ES-I3 (cell line): ENCODE results near the gene ERGIC3.

Source experiments
- H3K36me3 ChIP-seq: 2 replicates; pipeline ENCODE4 v1.6.1; 2013; ENCODE audit warnings: mild to moderate bottlenecking, low read length, control low read depth, moderate library complexity; ENCODE audit not compliant: insufficient read depth
- H3K4me1 ChIP-seq: 2 replicates; pipeline ENCODE4 v1.6.1; 2013; ENCODE audit warnings: mild to moderate bottlenecking, control low read depth, low read length; ENCODE audit not compliant: insufficient read depth
- H3K9ac ChIP-seq: 2 replicates; pipeline ENCODE4 v1.6.1; 2013; ENCODE audit warnings: low read depth, mild to moderate bottlenecking, low read length, moderate library complexity
- H3K9me3 ChIP-seq: 2 replicates; pipeline ENCODE4 v1.6.1; 2013; ENCODE audit warnings: mild to moderate bottlenecking, low read length, moderate library complexity; ENCODE audit not compliant: control insufficient read depth, insufficient read depth

The ERGIC3 gene

DNA sequence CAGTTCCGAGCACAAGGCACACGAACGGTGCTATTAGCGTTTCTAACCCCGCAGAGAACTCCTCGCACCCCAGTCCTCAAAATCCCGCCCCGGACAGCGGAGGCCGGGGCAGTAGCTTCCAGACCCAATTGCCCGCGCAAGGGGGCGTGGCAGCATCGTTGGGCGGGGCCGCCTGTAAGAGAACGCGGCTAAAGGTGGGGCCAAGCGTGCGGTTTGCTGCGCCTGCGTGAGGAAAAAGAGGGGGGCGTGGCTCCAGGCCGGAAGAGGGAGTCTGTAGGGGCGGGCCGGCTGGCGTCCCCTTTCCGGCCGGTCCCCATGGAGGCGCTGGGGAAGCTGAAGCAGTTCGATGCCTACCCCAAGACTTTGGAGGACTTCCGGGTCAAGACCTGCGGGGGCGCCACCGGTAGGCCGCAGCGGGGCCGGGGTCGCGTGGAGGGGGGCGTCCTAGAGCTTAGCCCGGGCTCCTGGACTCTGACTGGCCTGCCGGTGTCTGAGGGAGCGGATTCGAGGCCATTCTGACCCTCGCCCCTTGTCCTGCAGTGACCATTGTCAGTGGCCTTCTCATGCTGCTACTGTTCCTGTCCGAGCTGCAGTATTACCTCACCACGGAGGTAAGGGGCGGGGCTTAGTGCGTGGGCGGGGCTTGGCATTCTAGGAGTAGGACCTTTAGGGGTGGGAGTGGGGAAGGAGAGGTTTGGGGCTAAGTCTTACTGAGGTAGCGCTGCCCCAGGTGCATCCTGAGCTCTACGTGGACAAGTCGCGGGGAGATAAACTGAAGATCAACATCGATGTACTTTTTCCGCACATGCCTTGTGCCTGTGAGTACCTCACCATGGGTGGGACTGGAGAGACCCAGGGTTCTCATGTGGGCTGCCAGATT is at the start of gene ERGIC3:
Gene ERGIC3 (plus strand): TSS at position 296 of the 880 bp plus-strand sequence. CDS start 20 bp downstream, at position 316.
- Histone ChIP-seq H3K4me1 (no peaks in the 10 kb centered on the region), H3K9ac (peak within 1 kb of the TSS; percentile 79), H3K36me3 (no peaks in the 10 kb centered on the region), H3K9me3 (no peaks in the 10 kb centered on the region)

DNA sequence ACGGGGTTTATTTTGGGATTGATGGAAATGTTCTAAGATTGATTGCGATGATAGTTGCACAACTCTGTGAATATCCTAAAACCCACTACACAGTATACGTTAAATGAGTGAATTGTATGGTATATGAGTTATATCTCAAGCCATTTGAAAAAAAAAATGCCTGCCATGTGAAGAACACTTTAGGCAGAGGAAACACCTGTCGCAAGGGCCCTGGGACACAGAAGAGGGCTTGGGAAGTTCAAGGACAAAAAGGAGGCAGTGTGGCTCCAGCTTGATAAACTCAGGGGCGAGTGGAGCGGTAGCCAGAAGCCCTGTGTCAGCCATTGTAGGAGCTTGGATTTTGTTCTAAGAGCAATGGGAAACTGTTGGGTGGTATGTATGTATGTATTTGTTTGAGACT is 49.5 kb upstream of the ERGIC3 start:
- Histone ChIP-seq H3K9ac (no peak overlapping the region), H3K4me1 (no peaks in the 10 kb centered on the region)

DNA sequence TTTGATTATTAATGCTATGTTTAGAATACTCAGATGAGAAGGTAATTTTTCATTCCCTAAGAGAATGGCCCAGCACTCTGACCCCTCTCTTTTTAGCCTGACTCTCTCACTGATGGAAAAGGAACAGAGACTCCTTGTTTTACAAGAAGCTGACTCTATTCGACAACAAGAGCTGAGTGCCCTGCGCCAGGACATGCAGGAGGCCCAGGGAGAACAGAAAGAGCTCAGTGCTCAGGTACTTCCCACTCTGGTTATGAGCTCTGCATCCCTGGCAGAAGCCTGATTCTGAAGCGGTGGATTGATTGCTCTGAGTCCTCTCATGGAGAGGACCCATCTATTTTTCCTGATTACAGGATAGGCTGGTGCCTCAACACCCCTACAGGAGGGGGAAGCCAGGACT is 45.4 kb upstream of the ERGIC3 start:
- H3K4me1 ChIP-seq, result no peaks in the 10 kb centered on the region
- H3K36me3 ChIP-seq, result peaks cover 30% of the 10 kb centered on the region
- no peaks in the 10 kb centered on the region for H3K9me3 ChIP-seq
- H3K9ac ChIP-seq, result no peak overlapping the region

More for the DNA sequence above, 49.5 kb upstream of the ERGIC3 start:
- H3K9me3 ChIP-seq, result no peaks in the 10 kb centered on the region
- peaks cover 32% of the 10 kb centered on the region for H3K36me3 ChIP-seq

DNA sequence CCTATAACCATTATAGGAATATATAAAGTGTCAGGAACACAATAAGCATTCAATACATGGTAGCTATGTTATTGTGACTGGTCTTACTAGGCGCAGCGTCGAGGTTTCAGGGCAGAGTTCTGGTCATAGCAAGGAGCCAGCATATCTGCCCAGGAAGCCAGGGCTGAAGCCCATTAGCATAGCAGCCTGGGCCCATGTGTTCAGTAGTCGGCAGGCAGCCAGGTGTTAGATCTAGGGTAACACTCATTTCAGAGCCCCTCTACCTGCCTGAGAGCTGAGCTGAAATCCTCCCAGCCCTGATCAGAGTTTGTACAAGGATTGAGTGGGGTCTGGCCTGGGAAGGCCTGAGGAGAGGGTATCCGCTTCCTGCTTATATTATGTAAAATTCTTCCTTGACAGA is 44.6 kb upstream of the ERGIC3 start:
- Histone ChIP-seq H3K4me1 (no peaks in the 10 kb centered on the region), H3K9ac (no peak overlapping the region), H3K36me3 (peaks cover 34% of the 10 kb centered on the region), H3K9me3 (no peaks in the 10 kb centered on the region)

DNA sequence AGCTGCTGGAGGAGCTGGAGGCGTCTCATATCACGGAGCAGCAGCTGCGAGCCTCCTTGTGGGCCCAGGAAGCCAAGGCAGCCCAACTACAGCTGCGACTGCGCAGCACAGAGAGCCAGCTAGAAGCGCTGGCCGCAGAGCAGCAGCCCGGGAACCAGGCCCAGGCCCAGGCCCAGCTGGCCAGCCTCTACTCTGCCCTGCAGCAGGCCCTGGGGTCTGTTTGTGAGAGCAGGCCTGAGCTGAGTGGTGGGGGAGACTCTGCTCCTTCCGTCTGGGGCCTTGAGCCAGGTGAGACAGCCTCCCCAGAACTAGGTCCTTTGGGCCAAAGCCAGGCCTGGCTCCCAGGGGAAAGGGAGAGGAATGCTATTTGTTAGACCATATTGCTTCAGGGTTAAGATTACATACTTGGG is 44.1 kb upstream of the ERGIC3 start:
- Histone ChIP-seq H3K4me1 (no peaks in the 10 kb centered on the region), H3K36me3 (peaks cover 35% of the 10 kb centered on the region), H3K9ac (no peak overlapping the region), H3K9me3 (no peaks in the 10 kb centered on the region)

DNA sequence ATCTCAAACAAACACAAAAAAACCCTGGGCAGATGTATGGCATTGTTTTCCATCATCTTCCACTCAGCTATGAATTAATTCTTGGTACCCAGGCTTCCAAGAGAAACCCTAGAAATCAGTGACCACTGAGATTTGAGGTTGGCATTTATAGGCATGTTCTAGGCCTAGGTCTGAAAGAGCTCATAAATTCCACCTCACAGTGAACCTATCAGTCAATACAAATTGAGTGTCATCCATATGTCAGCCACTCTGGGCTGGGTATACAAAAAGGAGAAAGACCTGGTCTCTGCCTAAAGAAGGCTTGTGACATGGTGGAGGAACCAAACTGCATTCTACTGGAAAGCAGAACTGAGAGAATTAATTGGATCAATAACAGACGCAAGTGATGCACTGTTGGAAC is 42.6 kb upstream of the ERGIC3 start:
- Histone ChIP-seq H3K9me3 (no peaks in the 10 kb centered on the region), H3K9ac (no peak overlapping the region), H3K4me1 (no peaks in the 10 kb centered on the region), H3K36me3 (peaks cover 35% of the 10 kb centered on the region)

DNA sequence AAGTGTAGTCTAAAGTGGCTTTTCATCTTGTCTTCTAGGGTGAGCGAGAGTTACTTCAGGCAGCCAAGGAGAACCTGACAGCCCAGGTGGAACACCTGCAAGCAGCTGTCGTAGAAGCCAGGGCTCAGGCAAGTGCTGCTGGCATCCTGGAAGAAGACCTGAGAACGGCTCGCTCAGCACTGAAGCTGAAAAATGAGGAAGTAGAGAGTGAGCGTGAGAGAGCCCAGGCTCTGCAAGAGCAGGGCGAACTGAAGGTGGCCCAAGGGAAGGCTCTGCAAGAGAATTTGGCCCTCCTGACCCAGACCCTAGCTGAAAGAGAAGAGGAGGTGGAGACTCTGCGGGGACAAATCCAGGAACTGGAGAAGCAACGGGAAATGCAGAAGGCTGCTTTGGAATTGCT is 39.5 kb upstream of the ERGIC3 start:
- Histone ChIP-seq H3K4me1 (no peaks in the 10 kb centered on the region), H3K36me3 (peaks cover 23% of the 10 kb centered on the region), H3K9ac (no peak overlapping the region), H3K9me3 (no peaks in the 10 kb centered on the region)

DNA sequence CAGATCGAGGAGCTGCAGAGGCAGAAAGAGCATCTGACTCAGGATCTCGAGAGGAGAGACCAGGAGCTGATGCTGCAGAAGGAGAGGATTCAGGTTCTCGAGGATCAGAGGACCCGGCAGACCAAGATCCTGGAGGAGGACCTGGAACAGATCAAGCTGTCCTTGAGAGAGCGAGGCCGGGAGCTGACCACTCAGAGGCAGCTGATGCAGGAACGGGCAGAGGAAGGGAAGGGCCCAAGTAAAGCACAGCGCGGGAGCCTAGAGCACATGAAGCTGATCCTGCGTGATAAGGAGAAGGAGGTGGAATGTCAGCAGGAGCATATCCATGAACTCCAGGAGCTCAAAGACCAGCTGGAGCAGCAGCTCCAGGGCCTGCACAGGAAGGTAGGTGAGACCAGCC is 38.6 kb upstream of the ERGIC3 start:
- Histone ChIP-seq H3K4me1 (no peaks in the 10 kb centered on the region), H3K9ac (no peak overlapping the region), H3K9me3 (no peaks in the 10 kb centered on the region), H3K36me3 (peaks cover 23% of the 10 kb centered on the region)

DNA sequence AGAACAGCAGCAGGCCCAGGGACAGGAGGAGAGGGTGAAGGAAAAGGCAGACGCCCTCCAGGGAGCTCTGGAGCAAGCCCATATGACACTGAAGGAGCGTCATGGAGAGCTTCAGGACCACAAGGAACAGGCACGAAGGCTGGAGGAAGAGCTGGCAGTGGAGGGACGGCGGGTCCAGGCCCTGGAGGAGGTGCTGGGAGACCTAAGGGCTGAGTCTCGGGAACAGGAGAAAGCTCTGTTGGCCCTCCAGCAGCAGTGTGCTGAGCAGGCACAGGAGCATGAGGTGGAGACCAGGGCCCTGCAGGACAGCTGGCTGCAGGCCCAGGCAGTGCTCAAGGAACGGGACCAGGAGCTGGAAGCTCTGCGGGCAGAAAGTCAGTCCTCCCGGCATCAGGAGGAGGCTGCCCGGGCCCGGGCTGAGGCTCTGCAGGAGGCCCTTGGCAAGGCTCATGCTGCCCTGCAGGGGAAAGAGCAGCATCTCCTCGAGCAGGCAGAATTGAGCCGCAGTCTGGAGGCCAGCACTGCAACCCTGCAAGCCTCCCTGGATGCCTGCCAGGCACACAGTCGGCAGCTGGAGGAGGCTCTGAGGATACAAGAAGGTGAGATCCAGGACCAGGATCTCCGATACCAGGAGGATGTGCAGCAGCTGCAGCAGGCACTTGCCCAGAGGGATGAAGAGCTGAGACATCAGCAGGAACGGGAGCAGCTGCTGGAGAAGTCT is 37.9 kb upstream of the ERGIC3 start:
- Histone ChIP-seq H3K36me3 (peaks cover 23% of the 10 kb centered on the region), H3K9me3 (no peaks in the 10 kb centered on the region), H3K4me1 (no peaks in the 10 kb centered on the region), H3K9ac (no peak overlapping the region)

DNA sequence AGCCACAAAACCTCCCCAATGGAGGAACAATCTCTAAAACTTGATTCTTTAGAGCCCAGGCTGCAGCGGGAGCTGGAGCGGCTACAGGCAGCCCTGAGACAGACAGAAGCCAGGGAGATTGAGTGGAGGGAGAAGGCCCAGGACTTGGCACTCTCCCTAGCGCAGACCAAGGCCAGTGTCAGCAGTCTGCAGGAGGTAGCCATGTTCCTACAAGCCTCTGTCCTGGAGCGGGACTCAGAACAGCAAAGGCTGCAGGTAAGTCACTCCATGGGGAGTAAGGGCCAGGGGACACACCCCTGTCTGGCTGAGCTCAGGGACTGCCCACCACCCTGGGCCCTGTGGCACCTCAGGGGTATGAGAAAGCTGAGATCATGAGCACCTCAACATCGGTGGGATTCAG is 37.1 kb upstream of the ERGIC3 start:
- H3K4me1 ChIP-seq, result no peaks in the 10 kb centered on the region
- H3K9ac ChIP-seq, result no peak overlapping the region
- no peaks in the 10 kb centered on the region for H3K9me3 ChIP-seq
- H3K36me3 ChIP-seq, result peaks cover 20% of the 10 kb centered on the region

DNA sequence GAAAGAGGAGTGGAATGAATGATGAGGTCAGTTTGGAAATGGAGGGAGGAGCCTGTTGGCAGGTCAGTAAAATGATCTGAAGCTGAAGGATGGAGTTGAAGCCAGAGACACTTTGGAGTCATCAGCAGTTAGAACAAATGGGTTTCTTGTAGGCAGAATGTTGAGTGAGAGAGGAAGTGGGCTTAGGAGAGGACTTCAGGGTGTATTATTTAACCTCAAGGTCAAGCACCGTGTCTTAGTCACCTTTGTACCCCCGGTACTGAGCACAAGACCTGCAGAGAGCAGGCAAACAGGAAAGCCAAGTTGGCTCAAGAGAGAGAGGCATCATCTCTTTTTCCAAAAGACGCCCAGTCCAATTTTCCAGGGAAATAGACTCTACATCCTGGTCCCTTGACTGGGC is 35.7 kb upstream of the ERGIC3 start:
- Histone ChIP-seq H3K9me3 (no peaks in the 10 kb centered on the region), H3K9ac (no peak overlapping the region), H3K36me3 (peaks cover 15% of the 10 kb centered on the region), H3K4me1 (no peaks in the 10 kb centered on the region)

DNA sequence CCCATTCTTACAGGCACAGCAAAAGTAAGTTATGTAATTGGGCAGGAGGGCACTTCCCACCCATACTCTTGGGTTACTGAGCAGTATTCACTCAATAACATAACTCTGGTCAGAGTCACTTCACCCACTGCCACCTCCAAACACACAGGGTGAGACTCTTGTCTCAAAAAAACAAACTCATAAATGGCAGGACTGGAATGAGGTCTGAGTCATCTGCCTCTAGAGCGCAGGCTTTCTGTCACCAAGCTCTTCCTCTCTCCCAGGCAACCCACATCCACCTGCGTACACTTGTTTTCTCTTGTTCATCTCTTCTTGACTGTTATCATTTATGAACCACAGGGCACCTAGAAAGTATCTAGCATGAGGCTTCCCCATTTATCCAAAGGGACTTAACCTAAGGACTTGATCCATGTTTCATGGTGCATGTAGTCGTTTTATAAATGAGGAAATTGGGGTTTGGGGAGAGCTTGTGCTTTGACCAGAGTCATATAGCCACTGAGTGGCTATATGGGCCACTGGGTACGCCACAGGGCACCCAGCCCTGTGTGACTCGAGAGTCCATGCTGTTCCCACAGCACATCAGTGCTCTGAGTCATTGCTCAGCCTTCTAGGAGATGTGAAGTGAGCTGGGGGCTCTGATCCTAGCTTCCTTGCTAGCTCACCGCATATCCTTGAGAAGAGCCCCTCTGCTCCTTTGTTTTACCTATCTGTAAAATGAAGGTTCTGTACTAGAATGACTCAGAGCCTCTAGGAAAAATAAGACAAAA is 34.8 kb upstream of the ERGIC3 start:
- H3K4me1 ChIP-seq, result no peaks in the 10 kb centered on the region
- peaks cover 9% of the 10 kb centered on the region for H3K36me3 ChIP-seq
- H3K9ac ChIP-seq, result no peak overlapping the region
- H3K9me3 ChIP-seq, result no peaks in the 10 kb centered on the region

DNA sequence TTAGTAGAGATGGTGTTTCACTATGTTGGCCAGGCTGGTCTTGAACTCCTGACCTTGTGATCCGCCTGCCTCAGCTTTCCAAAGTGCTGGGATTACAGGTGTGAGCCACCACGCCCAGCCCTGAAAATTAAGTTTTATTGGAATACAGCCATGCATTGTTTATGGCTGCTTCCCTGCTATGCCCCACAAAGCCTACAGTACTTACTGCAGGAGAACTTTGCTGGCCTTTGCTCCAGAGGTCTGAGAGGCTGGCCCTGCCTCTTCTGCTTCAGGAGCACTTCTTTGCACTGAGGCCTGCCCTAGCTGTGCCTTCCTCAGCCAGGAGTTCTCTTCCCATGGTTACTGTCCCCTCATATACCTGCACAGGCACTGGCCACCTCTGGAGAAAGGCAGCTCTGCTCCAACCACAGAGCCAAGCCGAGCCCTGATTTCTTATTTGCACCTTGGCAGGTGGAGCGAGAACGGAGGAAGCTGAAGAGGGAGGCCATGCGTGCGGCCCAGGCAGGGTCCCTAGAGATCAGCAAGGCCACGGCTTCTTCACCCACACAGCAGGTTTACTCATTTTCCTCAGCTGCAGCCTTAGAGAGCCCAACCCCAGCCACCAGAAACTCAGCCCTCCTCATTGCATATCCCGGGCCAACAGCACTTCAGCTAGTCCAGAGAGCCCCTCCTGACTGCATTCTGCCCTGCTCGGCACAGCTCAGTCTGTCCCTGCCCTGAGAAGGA is 33.2 kb upstream of the ERGIC3 start:
- Histone ChIP-seq H3K9ac (no peak overlapping the region), H3K9me3 (no peaks in the 10 kb centered on the region), H3K4me1 (no peaks in the 10 kb centered on the region), H3K36me3 (no peaks in the 10 kb centered on the region; the same call in 1 of the 2 replicates)
